GM23338 (cell line): ENCODE measurements around the gene PLA2G12A. TPM values are rescaled to one million over a fixed set of nuclear protein-coding genes. Genes with fewer than 3 reads are reported as not detected.

ENCODE experiments used
- ATAC-seq: fragments of 200-7000 bp; cut with Tn5 transposase; 3 replicates; pipeline ENCODE4 v1.9.1; 2020
- DNase-seq: peaks from one replicate; pipeline ENCODE4 v3.0.0-alpha.2; 2015; ENCODE audit warnings: low spot score
- H2AFZ ChIP-seq: fragments of 200-600 bp; sonication (generic); 2 replicates; pipeline ENCODE4 v1.8.0; 2016; ENCODE audit warnings: antibody characterized with exemption, mild to moderate bottlenecking, moderate library complexity
- H3F3A ChIP-seq: fragments of 200-600 bp; sonication (generic); replicated peaks from 2 replicates; pipeline ENCODE4 v1.8.0; 2017; ENCODE audit warnings: antibody characterized with exemption, mixed run types, low read depth
- H3K27ac ChIP-seq: fragments of 200-600 bp; sonication (generic); 2 replicates; pipeline ENCODE4 v1.6.1; 2016; ENCODE audit warnings: low read depth
- H3K27me3 ChIP-seq: fragments of 200-600 bp; sonication (generic); 2 replicates; pipeline ENCODE4 v1.8.0; 2016; ENCODE audit warnings: mild to moderate bottlenecking, mixed run types, moderate library complexity; ENCODE audit not compliant: insufficient read depth
- H3K36me3 ChIP-seq: fragments of 200-600 bp; sonication (generic); 2 replicates; pipeline ENCODE4 v1.8.0; 2016; ENCODE audit warnings: mild to moderate bottlenecking; ENCODE audit not compliant: insufficient read depth
- H3K4me1 ChIP-seq: fragments of 200-600 bp; sonication (generic); 2 replicates; pipeline ENCODE4 v1.8.0; 2016; ENCODE audit warnings: mild to moderate bottlenecking, moderate library complexity; ENCODE audit not compliant: insufficient read depth
- H3K4me2 ChIP-seq: fragments of 200-600 bp; sonication (generic); 2 replicates; pipeline ENCODE4 v1.7.1; 2017; ENCODE audit warnings: mixed run types
- H3K4me3 ChIP-seq: fragments of 200-600 bp; sonication (generic); 2 replicates; pipeline ENCODE4 v1.6.1; 2016; ENCODE audit warnings: mixed run types
- H3K79me2 ChIP-seq: fragments of 200-600 bp; sonication (generic); replicated peaks from 2 replicates; pipeline ENCODE4 v1.8.0; 2017; ENCODE audit warnings: mild to moderate bottlenecking; ENCODE audit not compliant: insufficient read depth
- H3K9me2 ChIP-seq: fragments of 200-600 bp; sonication (generic); 2 replicates; pipeline ENCODE4 v1.8.0; 2017; ENCODE audit not compliant: insufficient read depth
- H4K20me1 ChIP-seq: fragments of 200-600 bp; sonication (generic); replicated peaks from 2 replicates; pipeline ENCODE4 v1.8.0; 2017; ENCODE audit warnings: mild to moderate bottlenecking; ENCODE audit not compliant: insufficient read depth
- H3K27ac Mint-ChIP-seq: 2 replicates; pipeline ENCODE4 v1.8.0; 2020; ENCODE audit warnings: inconsistent platforms, mild to moderate bottlenecking, moderate library complexity, mixed read lengths
- H3K27me3 Mint-ChIP-seq: 3 replicates; pipeline ENCODE4 v1.8.0; 2022; ENCODE audit warnings: low read depth, mild to moderate bottlenecking, moderate library complexity, mixed read lengths, inconsistent platforms; ENCODE audit not compliant: insufficient read depth, poor library complexity
- H3K36me3 Mint-ChIP-seq: 3 replicates; pipeline ENCODE4 v1.8.0; 2021; ENCODE audit warnings: low read depth, mild to moderate bottlenecking, inconsistent platforms, moderate library complexity, mixed read lengths
- H3K4me1 Mint-ChIP-seq: 3 replicates; pipeline ENCODE4 v1.8.0; 2020; ENCODE audit warnings: mild to moderate bottlenecking, inconsistent platforms, mixed read lengths
- H3K4me3 Mint-ChIP-seq: 3 replicates; pipeline ENCODE4 v1.8.0; 2021; ENCODE audit warnings: moderate library complexity, mild to moderate bottlenecking, inconsistent platforms, mixed read lengths
- H3K9me3 Mint-ChIP-seq: 3 replicates; pipeline ENCODE4 v1.8.0; 2020; ENCODE audit warnings: moderate library complexity, mild to moderate bottlenecking, inconsistent platforms, mixed read lengths
- CREB1 ChIP-seq: fragments of 250-450 bp; sonication (Bioruptor Pico); IDR thresholded peaks from 2 replicates; pipeline ENCODE4 v1.5.0; 2020; ENCODE audit warnings: low read depth, mild to moderate bottlenecking, moderate library complexity
- EZH2 ChIP-seq: fragments of 200-600 bp; sonication (generic); IDR thresholded peaks from one replicate; pipeline ENCODE4 v1.8.0; 2017; ENCODE audit warnings: antibody characterized with exemption, mild to moderate bottlenecking, low read depth; ENCODE audit not compliant: unreplicated experiment
- JUNB ChIP-seq: IDR thresholded peaks from one replicate; pipeline ENCODE4 v1.6.1; 2016; ENCODE audit warnings: antibody characterized with exemption; ENCODE audit not compliant: unreplicated experiment
- NANOG ChIP-seq: IDR thresholded peaks from 2 replicates; pipeline ENCODE4 v1.6.1; 2016; ENCODE audit warnings: antibody characterized with exemption, borderline replicate concordance
- POLR2AphosphoS5 ChIP-seq: IDR thresholded peaks from 2 replicates; pipeline ENCODE4 v1.6.1; 2016; ENCODE audit warnings: antibody characterized with exemption, low read depth
- STAT1 ChIP-seq: IDR thresholded peaks from one replicate; pipeline ENCODE4 v1.6.1; 2016; ENCODE audit warnings: antibody characterized with exemption; ENCODE audit not compliant: unreplicated experiment
- polyA plus RNA-seq: library from polyadenylated mRNA; unstranded; fragments of >200 nt; fragmentation: Nextera tagmentation; extraction: Ambion mirVana; gene quantifications from 2 replicates; pipeline ENCODE4 v1.2.1, GENCODE V29; 2016
- total RNA-seq: library from RNA; depleted of rRNA; stranded (reverse); fragments of >200 nt; shearing (Covaris generic); gene quantifications from 2 replicates; pipeline ENCODE4 v1.2.3, GENCODE V29; 2014
- TF ChIP-seq, protein P1 (sequence below): fragments of 250-450 bp; sonication (Bioruptor Pico); IDR thresholded peaks from 2 replicates; pipeline ENCODE4 v1.5.0; 2020; ENCODE audit warnings: mild to moderate bottlenecking, moderate library complexity
- TF ChIP-seq, protein P2 (sequence below), 2 experiments: fragments of 200-600 bp in 1 of 2; sonication (generic) in 1 of 2; conservative IDR thresholded peaks; 2 replicates each; pipeline versions ENCODE4 v1.5.1 to v1.6.1; 2016 to 2017; ENCODE audit warnings: antibody characterized with exemption in 2 of 2, low read depth in 2 of 2, mild to moderate bottlenecking in 2 of 2, moderate library complexity in 1 of 2

PLA2G12A gene
- total and polyA plus RNA-seq, 2 experiments from 2014 or later = 30.8 to 70.7 TPM

DNA sequence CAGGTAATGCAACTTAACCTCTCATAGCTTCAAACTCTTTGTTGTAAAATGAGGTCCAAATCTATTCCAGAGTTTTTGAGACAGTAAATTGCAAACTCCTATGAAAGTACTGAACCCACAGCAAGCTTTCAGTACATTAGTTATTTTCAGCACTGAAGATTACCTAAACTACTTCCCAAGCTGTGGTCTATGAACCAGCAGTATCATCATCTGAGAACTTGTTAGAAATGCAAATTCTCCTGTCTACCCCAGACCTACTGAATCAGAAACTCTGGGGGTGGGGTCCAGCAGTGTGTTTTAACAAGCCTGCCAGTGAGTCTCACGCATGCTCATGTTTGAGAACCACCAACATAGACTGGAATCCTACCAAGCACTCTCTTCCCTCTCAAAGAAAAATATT is 20.9 kb downstream of the PLA2G12A start (continued):
- TF ChIP-seq, protein P1, sequence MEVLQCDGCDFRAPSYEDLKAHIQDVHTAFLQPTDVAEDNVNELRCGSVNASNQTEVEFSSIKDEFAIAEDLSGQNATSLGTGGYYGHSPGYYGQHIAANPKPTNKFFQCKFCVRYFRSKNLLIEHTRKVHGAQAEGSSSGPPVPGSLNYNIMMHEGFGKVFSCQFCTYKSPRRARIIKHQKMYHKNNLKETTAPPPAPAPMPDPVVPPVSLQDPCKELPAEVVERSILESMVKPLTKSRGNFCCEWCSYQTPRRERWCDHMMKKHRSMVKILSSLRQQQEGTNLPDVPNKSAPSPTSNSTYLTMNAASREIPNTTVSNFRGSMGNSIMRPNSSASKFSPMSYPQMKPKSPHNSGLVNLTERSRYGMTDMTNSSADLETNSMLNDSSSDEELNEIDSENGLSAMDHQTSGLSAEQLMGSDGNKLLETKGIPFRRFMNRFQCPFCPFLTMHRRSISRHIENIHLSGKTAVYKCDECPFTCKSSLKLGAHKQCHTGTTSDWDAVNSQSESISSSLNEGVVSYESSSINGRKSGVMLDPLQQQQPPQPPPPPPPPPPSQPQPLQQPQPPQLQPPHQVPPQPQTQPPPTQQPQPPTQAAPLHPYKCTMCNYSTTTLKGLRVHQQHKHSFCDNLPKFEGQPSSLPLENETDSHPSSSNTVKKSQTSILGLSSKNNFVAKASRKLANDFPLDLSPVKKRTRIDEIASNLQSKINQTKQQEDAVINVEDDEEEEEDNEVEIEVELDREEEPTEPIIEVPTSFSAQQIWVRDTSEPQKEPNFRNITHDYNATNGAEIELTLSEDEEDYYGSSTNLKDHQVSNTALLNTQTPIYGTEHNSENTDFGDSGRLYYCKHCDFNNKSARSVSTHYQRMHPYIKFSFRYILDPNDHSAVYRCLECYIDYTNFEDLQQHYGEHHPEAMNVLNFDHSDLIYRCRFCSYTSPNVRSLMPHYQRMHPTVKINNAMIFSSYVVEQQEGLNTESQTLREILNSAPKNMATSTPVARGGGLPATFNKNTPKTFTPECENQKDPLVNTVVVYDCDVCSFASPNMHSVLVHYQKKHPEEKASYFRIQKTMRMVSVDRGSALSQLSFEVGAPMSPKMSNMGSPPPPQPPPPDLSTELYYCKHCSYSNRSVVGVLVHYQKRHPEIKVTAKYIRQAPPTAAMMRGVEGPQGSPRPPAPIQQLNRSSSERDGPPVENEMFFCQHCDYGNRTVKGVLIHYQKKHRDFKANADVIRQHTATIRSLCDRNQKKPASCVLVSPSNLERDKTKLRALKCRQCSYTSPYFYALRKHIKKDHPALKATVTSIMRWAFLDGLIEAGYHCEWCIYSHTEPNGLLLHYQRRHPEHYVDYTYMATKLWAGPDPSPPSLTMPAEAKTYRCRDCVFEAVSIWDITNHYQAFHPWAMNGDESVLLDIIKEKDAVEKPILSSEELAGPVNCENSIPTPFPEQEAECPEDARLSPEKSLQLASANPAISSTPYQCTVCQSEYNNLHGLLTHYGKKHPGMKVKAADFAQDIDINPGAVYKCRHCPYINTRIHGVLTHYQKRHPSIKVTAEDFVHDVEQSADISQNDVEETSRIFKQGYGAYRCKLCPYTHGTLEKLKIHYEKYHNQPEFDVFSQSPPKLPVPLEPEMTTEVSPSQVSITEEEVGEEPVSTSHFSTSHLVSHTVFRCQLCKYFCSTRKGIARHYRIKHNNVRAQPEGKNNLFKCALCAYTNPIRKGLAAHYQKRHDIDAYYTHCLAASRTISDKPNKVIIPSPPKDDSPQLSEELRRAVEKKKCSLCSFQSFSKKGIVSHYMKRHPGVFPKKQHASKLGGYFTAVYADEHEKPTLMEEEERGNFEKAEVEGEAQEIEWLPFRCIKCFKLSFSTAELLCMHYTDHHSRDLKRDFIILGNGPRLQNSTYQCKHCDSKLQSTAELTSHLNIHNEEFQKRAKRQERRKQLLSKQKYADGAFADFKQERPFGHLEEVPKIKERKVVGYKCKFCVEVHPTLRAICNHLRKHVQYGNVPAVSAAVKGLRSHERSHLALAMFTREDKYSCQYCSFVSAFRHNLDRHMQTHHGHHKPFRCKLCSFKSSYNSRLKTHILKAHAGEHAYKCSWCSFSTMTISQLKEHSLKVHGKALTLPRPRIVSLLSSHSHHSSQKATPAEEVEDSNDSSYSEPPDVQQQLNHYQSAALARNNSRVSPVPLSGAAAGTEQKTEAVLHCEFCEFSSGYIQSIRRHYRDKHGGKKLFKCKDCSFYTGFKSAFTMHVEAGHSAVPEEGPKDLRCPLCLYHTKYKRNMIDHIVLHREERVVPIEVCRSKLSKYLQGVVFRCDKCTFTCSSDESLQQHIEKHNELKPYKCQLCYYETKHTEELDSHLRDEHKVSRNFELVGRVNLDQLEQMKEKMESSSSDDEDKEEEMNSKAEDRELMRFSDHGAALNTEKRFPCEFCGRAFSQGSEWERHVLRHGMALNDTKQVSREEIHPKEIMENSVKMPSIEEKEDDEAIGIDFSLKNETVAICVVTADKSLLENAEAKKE (CRISPR knock-in tag) = no peak

DNA sequence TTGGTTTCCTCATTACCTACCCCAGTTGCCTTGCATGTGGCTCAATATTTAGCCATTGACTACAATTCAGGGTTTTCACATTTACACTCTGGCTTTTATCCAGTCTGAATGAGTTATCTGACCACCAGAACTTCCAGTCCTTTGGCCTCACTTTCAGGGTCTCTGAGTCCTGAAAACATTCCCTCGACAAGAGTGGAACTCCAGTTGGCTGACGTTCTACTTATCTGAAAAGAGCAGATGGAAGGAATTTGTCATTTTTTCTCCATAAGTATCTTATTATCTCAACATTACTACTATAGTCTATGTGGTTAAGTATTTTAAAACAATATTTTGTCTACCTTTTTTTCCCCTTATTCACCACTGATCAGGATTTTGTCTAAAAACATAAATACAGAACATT is 21.4 kb downstream of the PLA2G12A start:
- Histone ChIP-seq H4K20me1 (0 out of 2 replicates have a peak, but pooled peaks cover 3% of the 10 kb centered on the region), H2AFZ (no peak overlapping the region), H3K27ac (no peak overlapping the region), H3K27me3 (no peaks in the 10 kb centered on the region), H3K4me3 (no peak overlapping the region), H3K9me2 (no peaks in the 10 kb centered on the region), H3K36me3 (peaks cover 2% of the 10 kb centered on the region; the same call in 1 of the 2 replicates), H3K79me2 (no peaks in the 10 kb centered on the region; the same call in 1 of the 2 replicates), H3K4me2 (no peak overlapping the region), H3K4me1 (peaks cover 8% of the 10 kb centered on the region; the same call in 1 of the 2 replicates), H3F3A (0 out of 2 replicates have a peak, but pooled peaks cover 5% of the 10 kb centered on the region)
- Mint-ChIP-seq H3K4me1 (peaks cover 6% of the 10 kb centered on the region; the same call in 2 of the 3 replicates), H3K27ac (no peak overlapping the region), H3K9me3 (no peaks in the 10 kb centered on the region), H3K36me3 (peaks cover 6% of the 10 kb centered on the region), H3K4me3 (no peak overlapping the region), H3K27me3 (no peaks in the 10 kb centered on the region)
- ATAC-seq (no peak), DNase-seq (no peak)
- TF ChIP-seq STAT1 = no peak
- TF ChIP-seq, protein P1 (CRISPR knock-in tag) = no peak
- no peak for TF ChIP-seq CREB1 (CRISPR knock-in tag)
- TF ChIP-seq, protein P2, sequence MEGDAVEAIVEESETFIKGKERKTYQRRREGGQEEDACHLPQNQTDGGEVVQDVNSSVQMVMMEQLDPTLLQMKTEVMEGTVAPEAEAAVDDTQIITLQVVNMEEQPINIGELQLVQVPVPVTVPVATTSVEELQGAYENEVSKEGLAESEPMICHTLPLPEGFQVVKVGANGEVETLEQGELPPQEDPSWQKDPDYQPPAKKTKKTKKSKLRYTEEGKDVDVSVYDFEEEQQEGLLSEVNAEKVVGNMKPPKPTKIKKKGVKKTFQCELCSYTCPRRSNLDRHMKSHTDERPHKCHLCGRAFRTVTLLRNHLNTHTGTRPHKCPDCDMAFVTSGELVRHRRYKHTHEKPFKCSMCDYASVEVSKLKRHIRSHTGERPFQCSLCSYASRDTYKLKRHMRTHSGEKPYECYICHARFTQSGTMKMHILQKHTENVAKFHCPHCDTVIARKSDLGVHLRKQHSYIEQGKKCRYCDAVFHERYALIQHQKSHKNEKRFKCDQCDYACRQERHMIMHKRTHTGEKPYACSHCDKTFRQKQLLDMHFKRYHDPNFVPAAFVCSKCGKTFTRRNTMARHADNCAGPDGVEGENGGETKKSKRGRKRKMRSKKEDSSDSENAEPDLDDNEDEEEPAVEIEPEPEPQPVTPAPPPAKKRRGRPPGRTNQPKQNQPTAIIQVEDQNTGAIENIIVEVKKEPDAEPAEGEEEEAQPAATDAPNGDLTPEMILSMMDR (conservative IDR thresholded peaks at IDR 0.05; ENCODE audit: low read depth in 2 of 2) = no peak
- no peak for TF ChIP-seq EZH2
- TF ChIP-seq POLR2AphosphoS5 = no peak
- TF ChIP-seq JUNB = no peak
- TF ChIP-seq NANOG = no peak
